Measurements from ENCODE around the gene LSM14B. TPM values are rescaled to one million over a fixed set of nuclear protein-coding genes. Genes with fewer than 3 reads are reported as not detected.

LSM14B gene
- total RNA-seq, 1 donor from 2014 or later, result 35.1 TPM

DNA sequence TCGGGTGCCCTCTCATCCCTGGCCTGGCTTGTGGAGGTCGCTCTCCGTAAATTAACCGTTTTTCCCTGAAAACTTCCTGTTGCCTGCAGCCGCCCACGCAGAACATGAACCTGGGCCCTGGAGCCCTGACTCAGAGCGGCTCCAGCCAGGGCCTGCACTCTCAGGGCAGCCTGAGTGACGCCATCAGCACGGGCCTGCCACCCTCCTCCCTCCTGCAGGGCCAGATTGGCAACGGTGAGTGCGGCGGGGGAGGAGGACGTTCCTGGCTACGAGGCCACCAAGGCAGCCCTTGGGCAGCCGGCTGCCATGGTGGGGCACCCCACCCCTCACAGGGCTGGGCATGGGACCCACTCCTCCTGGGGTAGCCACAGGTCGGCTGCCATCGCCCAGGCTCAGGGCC, 39.1 kb downstream of the LSM14B start:
- Histone ChIP-seq H3K4me1 (peaks cover 9% of the 10 kb centered on the region), H3K27ac (no peak overlapping the region), H3K4me3 (no peak overlapping the region), H3K9me3 (no peaks in the 10 kb centered on the region), H3K36me3 (peaks cover 58% of the 10 kb centered on the region), H3K27me3 (no peaks in the 10 kb centered on the region)
- intact Hi-C loops (cut with DNase I), result no loop called here
- no peak for TF ChIP-seq CTCF (IDR thresholded peaks at IDR 0.05)
- no peak for ATAC-seq
- no peak for DNase-seq

GRCh38 chr20:62162765-62163484, 40.6 kb downstream of the LSM14B start:
- no peaks in the 10 kb centered on the region for H3K9me3 ChIP-seq
- no peaks in the 10 kb centered on the region for H3K4me1 ChIP-seq
- no peak overlapping the region for H3K4me3 ChIP-seq
- intact Hi-C loops (cut with DNase I), result no loop called here
- DNase-seq (no peak), ATAC-seq (no peak)
- TF ChIP-seq CTCF (IDR thresholded peaks at IDR 0.05), result no peak
- no peak overlapping the region for H3K27ac ChIP-seq
- no peaks in the 10 kb centered on the region for H3K27me3 ChIP-seq
- H3K36me3 ChIP-seq, result peaks cover 62% of the 10 kb centered on the region

DNA sequence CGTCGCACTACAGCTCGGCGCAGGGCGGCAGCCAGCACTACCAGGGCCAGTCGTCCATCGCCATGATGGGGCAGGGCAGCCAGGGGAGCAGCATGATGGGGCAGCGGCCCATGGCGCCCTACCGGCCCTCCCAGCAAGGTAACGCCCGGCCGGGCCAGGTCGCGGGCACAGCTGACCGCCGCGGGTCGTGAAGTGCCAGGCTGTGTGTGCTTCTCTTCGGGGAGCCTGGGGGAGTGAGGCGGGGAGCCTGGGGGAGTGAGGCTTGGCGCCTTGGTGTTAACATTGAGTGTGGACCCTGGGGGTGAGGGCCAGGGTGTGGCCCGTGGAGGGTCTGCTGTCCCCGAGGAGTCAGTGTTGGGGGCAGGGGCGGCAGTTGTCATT, 41.2 kb downstream of the LSM14B start:
- DNase-seq (no peak), ATAC-seq (no peak)
- Histone ChIP-seq H3K4me3 (no peak overlapping the region), H3K27ac (no peak overlapping the region), H3K36me3 (peaks cover 64% of the 10 kb centered on the region), H3K9me3 (no peaks in the 10 kb centered on the region), H3K27me3 (no peaks in the 10 kb centered on the region), H3K4me1 (no peaks in the 10 kb centered on the region)
- intact Hi-C loops (cut with DNase I), result no loop called here
- TF ChIP-seq CTCF (IDR thresholded peaks at IDR 0.05), result no peak

- Histone ChIP-seq H3K36me3 (peaks cover 64% of the 10 kb centered on the region), H3K4me1 (no peaks in the 10 kb centered on the region), H3K4me3 (no peak overlapping the region), H3K27me3 (no peaks in the 10 kb centered on the region), H3K27ac (no peak overlapping the region), H3K9me3 (no peaks in the 10 kb centered on the region)
- TF ChIP-seq CTCF (IDR thresholded peaks at IDR 0.05), result no peak
- DNase-seq (no peak), ATAC-seq (no peak)
- intact Hi-C loops (cut with DNase I), result no loop called here
These were observed 41.9 kb downstream of the LSM14B start for GRCh38 chr20:62163986-62164762.

- ATAC-seq (no peak), DNase-seq (no peak)
- Histone ChIP-seq H3K36me3 (peaks cover 64% of the 10 kb centered on the region), H3K4me3 (no peak overlapping the region), H3K9me3 (no peaks in the 10 kb centered on the region), H3K4me1 (no peaks in the 10 kb centered on the region), H3K27ac (no peak overlapping the region), H3K27me3 (no peaks in the 10 kb centered on the region)
- intact Hi-C loops (cut with DNase I), result no loop called here
- no peak for TF ChIP-seq CTCF (IDR thresholded peaks at IDR 0.05)
These were observed 42.8 kb downstream of the LSM14B start for GRCh38 chr20:62164879-62165761.
